A549 (cell line): ENCODE data around the gene GNAO1. TPM values are rescaled to one million over a fixed set of nuclear protein-coding genes. Genes with fewer than 3 reads are reported as not detected.

Source experiments
- ATAC-seq, 2 experiments: fragments of 200-7000 bp in 1 of 2; fragments of >200 bp in 1 of 2; cut with Nextera tagmentation in 1 of 2; cut with Tn5 transposase in 1 of 2; 3 replicates each; pipeline versions ENCODE4 v1.8.0 to v1.9.1; 2018 to 2020; ENCODE audit warnings: mild to moderate bottlenecking in 1 of 2, moderate library complexity in 1 of 2
- CTCF ChIA-PET: fragments of 300-600 bp; sonication (Branson Sonifier 250); formaldehyde crosslinking; extraction: SDS; loops from one replicate; lab custom pipeline; 2021; ENCODE audit warnings: antibody characterized with exemption, inconsistent platforms; lab: Yijun Ruan, JAX
- POLR2A ChIA-PET: fragments of 350-600 bp; formaldehyde crosslinking; extraction: SDS; loops from one replicate; lab custom pipeline; 2021; ENCODE audit warnings: antibody characterized with exemption, inconsistent platforms; lab: Yijun Ruan, JAX
- DNase-seq, 2 experiments: peaks; one replicate each; pipeline versions ENCODE4 v3.0.0 to v3.0.0-alpha.2; 2011 to 2016; ENCODE audit warnings: low read depth in 1 of 2, low spot score in 1 of 2
- FAIRE-seq: peaks from 2 replicates; lab custom pipeline; 2011; peaks lifted over from hg19 to GRCh38; lab: Jason Lieb, UNC
- H3K27ac ChIP-seq, 2 experiments: fragments of >200 bp; sonication (Bioruptor Twin); formaldehyde crosslinking; 3 replicates each; pipeline ENCODE4 v1.5.1; 2016 to 2017
- H3K4me1 ChIP-seq: fragments of >200 bp; sonication (Bioruptor Twin); formaldehyde crosslinking; 3 replicates; pipeline ENCODE4 v1.6.1; 2016
- H3K4me2 ChIP-seq: fragments of >200 bp; sonication (Bioruptor Twin); formaldehyde crosslinking; 3 replicates; pipeline ENCODE4 v1.6.1; 2016
- H3K4me3 ChIP-seq: fragments of >200 bp; sonication (Bioruptor Twin); formaldehyde crosslinking; 3 replicates; pipeline ENCODE4 v1.5.1; 2016
- H3K9me3 ChIP-seq: fragments of >200 bp; sonication (Bioruptor Twin); formaldehyde crosslinking; 3 replicates; pipeline ENCODE4 v1.6.1; 2016
- BHLHE40 ChIP-seq: IDR thresholded peaks from 2 replicates; pipeline ENCODE4 v1.6.1; 2012; ENCODE audit warnings: low read depth, low read length, inconsistent platforms
- CBX2 ChIP-seq: fragments of 200-600 bp; sonication (generic); IDR thresholded peaks from 2 replicates; pipeline ENCODE4 v1.6.1; 2016; ENCODE audit warnings: low read depth, mild to moderate bottlenecking, borderline replicate concordance
- CBX8 ChIP-seq: fragments of 200-600 bp; sonication (generic); IDR thresholded peaks from 2 replicates; pipeline ENCODE4 v1.6.1; 2016
- CEBPB ChIP-seq, 2 experiments: fragments of >200 bp in 1 of 2; sonication (Bioruptor Twin) in 1 of 2; formaldehyde crosslinking in 1 of 2; IDR thresholded peaks; 2 replicates each; pipeline ENCODE4 v1.6.1; 2012 to 2016
- CHD2 ChIP-seq: fragments of 150-350 bp; IDR thresholded peaks from 2 replicates; pipeline ENCODE4 v1.6.1; 2014; ENCODE audit warnings: low read length; ENCODE audit not compliant: partially characterized antibody
- FOSB ChIP-seq: fragments of 250-450 bp; sonication (Bioruptor Pico); IDR thresholded peaks from 2 replicates; pipeline ENCODE4 v1.5.0; 2020; ENCODE audit warnings: mild to moderate bottlenecking, moderate library complexity
- FOSL2 ChIP-seq, 2 experiments: fragments of 450-650 bp in 1 of 2; fragments of >200 bp in 1 of 2; sonication (Bioruptor Twin) in 1 of 2; formaldehyde crosslinking; IDR thresholded peaks; 2 replicates each; pipeline versions ENCODE4 v1.5.0 to v1.6.1; 2016 to 2020; ENCODE audit warnings: mild to moderate bottlenecking in 1 of 2, moderate library complexity in 1 of 2
- GATA3 ChIP-seq: IDR thresholded peaks from 2 replicates; pipeline ENCODE4 v1.6.1; 2012; ENCODE audit warnings: borderline replicate concordance
- HOXA7 ChIP-seq: fragments of 250-450 bp; sonication (Bioruptor Pico); IDR thresholded peaks from 2 replicates; pipeline ENCODE4 v1.5.0; 2020; ENCODE audit warnings: mild to moderate bottlenecking, moderate library complexity
- JUNB ChIP-seq: fragments of >200 bp; sonication (Bioruptor Twin); formaldehyde crosslinking; IDR thresholded peaks from 2 replicates; pipeline ENCODE4 v1.6.1; 2016
- KDM5A ChIP-seq: fragments of 200-600 bp; sonication (generic); IDR thresholded peaks from 2 replicates; pipeline ENCODE4 v1.6.1; 2016; ENCODE audit warnings: antibody characterized with exemption, mild to moderate bottlenecking
- NFE2L2 ChIP-seq: fragments of 150-350 bp; conservative IDR thresholded peaks from 2 replicates; pipeline ENCODE4 v1.6.1; 2014; ENCODE audit warnings: low read length
- PHF8 ChIP-seq: fragments of 200-600 bp; sonication (generic); IDR thresholded peaks from 2 replicates; pipeline ENCODE4 v1.6.1; 2016; ENCODE audit warnings: low read depth, mild to moderate bottlenecking, antibody characterized with exemption, moderate library complexity, borderline replicate concordance
- SREBF2 ChIP-seq: fragments of 450-650 bp; IDR thresholded peaks from 2 replicates; pipeline ENCODE4 v1.6.1; 2014; ENCODE audit warnings: mild to moderate bottlenecking, moderate library complexity
- TFCP2L1 ChIP-seq: fragments of 250-450 bp; sonication (Bioruptor Pico); IDR thresholded peaks from 2 replicates; pipeline ENCODE4 v1.5.0; 2021; ENCODE audit warnings: mild to moderate bottlenecking
- ZC3H11A ChIP-seq: fragments of 450-650 bp; IDR thresholded peaks from 2 replicates; pipeline ENCODE4 v1.6.1; 2014; ENCODE audit warnings: antibody characterized with exemption, mild to moderate bottlenecking
- polyA plus RNA-seq, 4 experiments: library from polyadenylated mRNA; depleted of rRNA in 3 of 4; stranded (reverse); fragments of >200 nt; fragmentation: RNase III in 1 of 4; extraction: RNeasy Plus Mini Kit Qiagen cat#74134 plus additional on column Dnase treatment in 1 of 4; gene quantifications; 2 replicates in 3 of 4; 3 replicates in 1 of 4; pipeline ENCODE4 v1.2.3, GENCODE V29; 2011 to 2017
- TF ChIP-seq, protein P1 (sequence below): fragments of >200 bp; sonication (Bioruptor Twin); formaldehyde crosslinking; IDR thresholded peaks from 3 replicates; pipeline ENCODE4 v1.5.1; 2016
- TF ChIP-seq, protein P2 (sequence below): fragments of 150-350 bp; IDR thresholded peaks from 2 replicates; pipeline ENCODE4 v1.6.1; 2014; ENCODE audit warnings: low read depth, mild to moderate bottlenecking, low read length
- TF ChIP-seq, protein P3 (sequence below): IDR thresholded peaks from 2 replicates; pipeline ENCODE4 v1.6.1; 2012

GNAO1 gene
- polyA plus RNA-seq, 2 of the 4 experiments (the other 2 are of a cell fraction): 0.22 to 0.23 TPM

DNA sequence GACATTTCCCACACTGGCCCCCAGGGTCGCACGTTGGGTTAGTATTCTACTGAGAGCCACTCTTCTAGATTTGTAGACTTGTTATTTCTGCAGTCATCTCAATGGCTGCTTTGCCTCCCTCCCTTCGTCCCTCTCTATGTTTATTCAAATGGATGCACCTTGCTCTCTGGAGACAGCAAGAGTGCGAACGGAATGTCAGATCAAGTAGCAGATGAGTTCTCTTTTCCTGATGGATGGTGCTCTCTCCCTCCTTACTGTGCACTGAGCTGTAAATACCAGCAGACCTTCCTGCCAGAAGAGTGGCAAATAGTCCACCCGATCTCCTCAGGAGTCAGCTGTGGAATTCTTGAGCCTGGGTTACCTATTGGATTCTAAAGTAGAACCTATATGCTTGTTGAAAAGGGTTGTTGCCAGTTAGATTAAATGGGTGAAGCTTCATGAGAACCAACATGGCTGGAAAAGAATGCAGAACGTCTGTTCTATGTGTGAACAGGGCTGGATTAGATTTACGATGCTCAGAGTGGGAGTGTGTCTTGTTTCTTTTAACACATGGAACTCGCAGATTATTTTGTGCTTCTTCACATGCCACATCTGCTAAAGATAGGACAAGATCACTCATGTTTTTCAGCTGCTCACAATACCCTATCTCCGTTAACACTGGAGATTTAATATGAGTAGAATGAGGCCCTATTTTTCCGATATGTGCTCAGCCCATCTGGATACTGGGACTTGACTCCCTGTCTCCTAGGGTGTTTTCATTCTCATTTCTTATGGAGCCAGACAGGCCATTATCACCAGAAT is 6.1 kb downstream of the GNAO1 start (continued):
- no peak for TF ChIP-seq FOSB (CRISPR knock-in tag)
- TF ChIP-seq HOXA7: no peak
- TF ChIP-seq, protein P1, sequence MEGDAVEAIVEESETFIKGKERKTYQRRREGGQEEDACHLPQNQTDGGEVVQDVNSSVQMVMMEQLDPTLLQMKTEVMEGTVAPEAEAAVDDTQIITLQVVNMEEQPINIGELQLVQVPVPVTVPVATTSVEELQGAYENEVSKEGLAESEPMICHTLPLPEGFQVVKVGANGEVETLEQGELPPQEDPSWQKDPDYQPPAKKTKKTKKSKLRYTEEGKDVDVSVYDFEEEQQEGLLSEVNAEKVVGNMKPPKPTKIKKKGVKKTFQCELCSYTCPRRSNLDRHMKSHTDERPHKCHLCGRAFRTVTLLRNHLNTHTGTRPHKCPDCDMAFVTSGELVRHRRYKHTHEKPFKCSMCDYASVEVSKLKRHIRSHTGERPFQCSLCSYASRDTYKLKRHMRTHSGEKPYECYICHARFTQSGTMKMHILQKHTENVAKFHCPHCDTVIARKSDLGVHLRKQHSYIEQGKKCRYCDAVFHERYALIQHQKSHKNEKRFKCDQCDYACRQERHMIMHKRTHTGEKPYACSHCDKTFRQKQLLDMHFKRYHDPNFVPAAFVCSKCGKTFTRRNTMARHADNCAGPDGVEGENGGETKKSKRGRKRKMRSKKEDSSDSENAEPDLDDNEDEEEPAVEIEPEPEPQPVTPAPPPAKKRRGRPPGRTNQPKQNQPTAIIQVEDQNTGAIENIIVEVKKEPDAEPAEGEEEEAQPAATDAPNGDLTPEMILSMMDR: no peak
- no peak for TF ChIP-seq TFCP2L1 (CRISPR knock-in tag)

DNA sequence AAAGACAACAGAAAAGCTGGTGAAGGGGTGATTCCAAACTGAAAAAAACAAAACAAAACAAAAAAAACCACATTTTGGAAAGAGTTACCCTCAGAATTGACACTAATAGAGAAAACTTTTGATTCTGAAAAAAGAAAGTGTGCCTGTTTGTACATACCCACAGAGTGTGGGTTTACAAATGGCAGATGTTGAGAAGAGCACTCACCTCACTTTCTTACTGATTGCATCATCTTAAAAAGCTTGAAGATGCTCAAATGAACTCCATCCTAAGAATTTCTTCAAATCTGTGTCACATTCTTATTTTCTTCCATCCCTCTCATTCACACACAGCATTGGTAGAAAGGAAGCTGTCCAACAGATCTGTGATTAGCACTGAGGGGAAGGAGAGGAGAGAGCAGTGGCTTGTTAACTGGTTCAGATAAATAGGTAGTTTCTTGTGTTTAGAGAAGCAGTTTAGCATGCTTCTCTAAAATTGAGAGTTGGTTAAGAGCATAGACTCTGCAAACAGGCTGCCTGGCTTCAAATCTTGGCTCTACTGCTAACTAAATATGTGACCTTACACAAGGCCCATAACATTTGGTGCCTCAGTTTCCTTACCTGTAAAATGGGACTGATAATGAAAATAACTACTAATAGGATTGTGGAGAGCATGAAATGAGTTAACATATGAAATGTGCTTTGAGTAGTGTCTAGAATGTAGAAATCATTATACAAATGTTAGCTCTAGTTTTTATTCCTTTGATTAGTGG is 6.9 kb downstream of the GNAO1 start:
- no peak for TF ChIP-seq CEBPB (IDR thresholded peaks at IDR 0.05)
- TF ChIP-seq SREBF2: no peak
- TF ChIP-seq ZC3H11A: no peak
- no peak for TF ChIP-seq BHLHE40
- no peak for TF ChIP-seq NFE2L2
- TF ChIP-seq, protein P1: no peak
- TF ChIP-seq CHD2: no peak
- no peak for TF ChIP-seq TFCP2L1 (CRISPR knock-in tag)
- TF ChIP-seq CBX2: no peak
- TF ChIP-seq, protein P2, sequence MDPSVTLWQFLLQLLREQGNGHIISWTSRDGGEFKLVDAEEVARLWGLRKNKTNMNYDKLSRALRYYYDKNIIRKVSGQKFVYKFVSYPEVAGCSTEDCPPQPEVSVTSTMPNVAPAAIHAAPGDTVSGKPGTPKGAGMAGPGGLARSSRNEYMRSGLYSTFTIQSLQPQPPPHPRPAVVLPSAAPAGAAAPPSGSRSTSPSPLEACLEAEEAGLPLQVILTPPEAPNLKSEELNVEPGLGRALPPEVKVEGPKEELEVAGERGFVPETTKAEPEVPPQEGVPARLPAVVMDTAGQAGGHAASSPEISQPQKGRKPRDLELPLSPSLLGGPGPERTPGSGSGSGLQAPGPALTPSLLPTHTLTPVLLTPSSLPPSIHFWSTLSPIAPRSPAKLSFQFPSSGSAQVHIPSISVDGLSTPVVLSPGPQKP: no peak
- TF ChIP-seq FOSL2 (IDR thresholded peaks at IDR 0.05): no peak
- TF ChIP-seq FOSL2 (CRISPR knock-in tag; IDR thresholded peaks at IDR 0.05): no peak
- no peak for TF ChIP-seq JUNB
- TF ChIP-seq, protein P3, sequence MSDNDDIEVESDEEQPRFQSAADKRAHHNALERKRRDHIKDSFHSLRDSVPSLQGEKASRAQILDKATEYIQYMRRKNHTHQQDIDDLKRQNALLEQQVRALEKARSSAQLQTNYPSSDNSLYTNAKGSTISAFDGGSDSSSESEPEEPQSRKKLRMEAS: no peak
- TF ChIP-seq PHF8: no peak
- no peak for TF ChIP-seq KDM5A
- no peak for TF ChIP-seq CBX8
- no peak for TF ChIP-seq GATA3
- TF ChIP-seq, all 56 proteins: peak for 0
- no peak for DNase-seq
- CTCF ChIA-PET: interaction anchor here (0.6 to 1.4 kb wide), 3 partner anchors 11 to 120 kb away, joined by 3 to 6 read pairs (median 3); no protein-coding TSS in a partner anchor
- POLR2A ChIA-PET: no interaction called here
- Histone ChIP-seq H3K4me2 (no peak overlapping the region), H3K4me3 (no peak overlapping the region), H3K4me1 (no peaks in the 10 kb centered on the region), H3K27ac (no peak overlapping the region), H3K9me3 (0 out of 3 replicates have a peak, but pooled peaks cover 2% of the 10 kb centered on the region)
- ATAC-seq: no peak
- FAIRE-seq: no peak
